OCI-LY3 (cell line): ENCODE results near the gene ALG8.

Experiments
- CTCF ChIP-seq: fragments of 200-600, 300-600 bp; sonication (generic); IDR thresholded peaks from 2 replicates; pipeline ENCODE4 v1.5.1; 2014; ENCODE audit warnings: antibody characterized with exemption, low read length, low read depth
- EZH2phosphoT487 ChIP-seq: fragments of 200-600 bp; shearing (Covaris generic); IDR thresholded peaks from 2 replicates; pipeline ENCODE4 v1.6.1; 2018; ENCODE audit warnings: antibody characterized with exemption, mixed run types, low read depth

GRCh38 chr11:78071717-78072116, 67.7 kb downstream of the ALG8 start:
- TF ChIP-seq CTCF (no peak), EZH2phosphoT487 (no peak)
